OCI-LY7 (cell line): Measurements from ENCODE around the gene TTL. TPM values are rescaled to one million over a fixed set of nuclear protein-coding genes. Genes with fewer than 3 reads are reported as not detected.
"Not testable (repeated sequence)": the region's sequence is repeated elsewhere in the genome, so short reads cannot be mapped to it uniquely, and the experiment has no call there.

ENCODE experiments used
- Bru-seq: library from RNA; stranded (reverse); fragments of 400-500 nt; gene quantifications from one replicate; lab custom pipeline; 2021; lab: Mats Ljungman, UMichigan
- BruChase-seq, 2 experiments: library from RNA; stranded (reverse); fragments of 400-500 nt; gene quantifications; one replicate each; lab custom pipeline; 2021; lab: Mats Ljungman, UMichigan
- BruUV-seq: library from RNA; stranded (reverse); fragments of 400-500 nt; replicated peaks from 2 replicates; lab custom pipeline; 2021; lab: Mats Ljungman, UMichigan
- CTCF ChIA-PET: fragments of 300-600 bp; sonication (Branson Sonifier 250); formaldehyde crosslinking; loops from one replicate; lab custom pipeline; 2022; ENCODE audit warnings: antibody characterized with exemption; ENCODE audit not compliant: unreplicated experiment; lab: Charles Lee
- POLR2A ChIA-PET: fragments of 300-600 bp; sonication (Branson Sonifier 250); formaldehyde crosslinking; loops from one replicate; lab custom pipeline; 2022; ENCODE audit warnings: antibody characterized with exemption; lab: Charles Lee
- DNase-seq: peaks from one replicate; pipeline ENCODE4 v3.0.0-alpha.2; 2015; ENCODE audit warnings: low spot score
- H2AFZ ChIP-seq: fragments of 200-600 bp; sonication (generic), shearing (Covaris generic); 2 replicates; pipeline ENCODE4 v1.6.1; 2014; ENCODE audit warnings: mild to moderate bottlenecking, antibody characterized with exemption, low read length, moderate library complexity
- H3K27ac ChIP-seq: fragments of 200-600 bp; sonication (generic); 2 replicates; pipeline ENCODE4 v1.5.1; 2014; ENCODE audit warnings: mixed run types, low read depth, mild to moderate bottlenecking, moderate library complexity, low read length, inconsistent platforms; ENCODE audit not compliant: poor library complexity, severe bottlenecking
- H3K36me3 ChIP-seq: fragments of 200-600 bp; sonication (generic); 2 replicates; pipeline ENCODE4 v1.6.1; 2014; ENCODE audit warnings: mild to moderate bottlenecking, antibody characterized with exemption, low read length, moderate library complexity, mixed read lengths; ENCODE audit not compliant: insufficient read depth
- H3K4me1 ChIP-seq: fragments of 200-600 bp; sonication (generic); 2 replicates; pipeline ENCODE4 v1.5.1; 2014; ENCODE audit warnings: mild to moderate bottlenecking, low read length; ENCODE audit not compliant: insufficient read depth, poor library complexity, severe bottlenecking
- H3K4me2 ChIP-seq: fragments of 200-600 bp; sonication (generic); 2 replicates; pipeline ENCODE4 v1.6.1; 2014; ENCODE audit warnings: mild to moderate bottlenecking, low read length
- H3K4me3 ChIP-seq: fragments of 200-600 bp; sonication (generic); 2 replicates; pipeline ENCODE4 v1.5.1; 2014; ENCODE audit warnings: mild to moderate bottlenecking, low read depth, low read length; ENCODE audit not compliant: poor library complexity, severe bottlenecking
- H3K79me2 ChIP-seq: fragments of 200-600 bp; sonication (generic); 2 replicates; pipeline ENCODE4 v1.6.1; 2016; ENCODE audit warnings: low read depth, mild to moderate bottlenecking, low read length, moderate library complexity, mixed read lengths; ENCODE audit not compliant: insufficient read depth
- H3K9me2 ChIP-seq: fragments of 200-600 bp; sonication (generic); 2 replicates; pipeline ENCODE4 v1.6.1; 2016; ENCODE audit warnings: mild to moderate bottlenecking, low read length, mixed read lengths; ENCODE audit not compliant: insufficient read depth
- H3K9me3 ChIP-seq: fragments of 200-600 bp; sonication (generic); 2 replicates; pipeline ENCODE4 v1.6.1; 2014; ENCODE audit warnings: mild to moderate bottlenecking, mixed run types, low read length, mixed read lengths
- H4K20me1 ChIP-seq: fragments of 200-600 bp; sonication (generic); 2 replicates; pipeline ENCODE4 v1.6.1; 2014; ENCODE audit warnings: mild to moderate bottlenecking, antibody characterized with exemption, low read length, moderate library complexity, mixed read lengths; ENCODE audit not compliant: insufficient read depth
- CTCF ChIP-seq: fragments of 200-600 bp; sonication (generic); conservative IDR thresholded peaks from 2 replicates; pipeline ENCODE4 v1.5.1; 2014; ENCODE audit warnings: mild to moderate bottlenecking, antibody characterized with exemption, low read length, moderate library complexity, mixed read lengths
- EZH2phosphoT487 ChIP-seq: fragments of 200-600 bp; sonication (generic); IDR thresholded peaks from 2 replicates; pipeline ENCODE4 v1.6.1; 2018; ENCODE audit warnings: low read depth, borderline replicate concordance, mild to moderate bottlenecking, mixed run types, antibody characterized with exemption, low read length, moderate library complexity, mixed read lengths
- intact Hi-C: fragments of 100-400 bp; cut with micrococcal nuclease; formaldehyde crosslinking; loops from one replicate; pipeline ENCODE4 v1.10.0; 2022; ENCODE audit not compliant: unreplicated experiment
- long read RNA-seq: library from polyadenylated mRNA; stranded (forward); transcript quantifications from one replicate; pipeline ENCODE4 v2.0.0, GENCODE V29; 2022
- total RNA-seq, 2 experiments: library from RNA; depleted of rRNA in 1 of 2; stranded (reverse); fragments of >200 nt in 1 of 2; shearing (Covaris generic) in 1 of 2; gene quantifications; 2 replicates each; pipeline ENCODE4 v1.2.3, GENCODE V29; 2014 to 2022

Gene TTL
- total RNA-seq (2014; rRNA removed; shearing (Covaris generic)): 27.1 and 32.9 TPM in 2 replicates
- 45.1 and 48.7 TPM in 2 replicates for total RNA-seq (2022)
- percentile 76 among the genes with signal in this experiment for Bru-seq, nascent RNA
- BruChase-seq, experiment 1, labeled RNA remaining after a 6-hour chase: percentile 84 among the genes with signal in this experiment
- BruChase-seq, experiment 2, labeled RNA remaining after a 2-hour chase: percentile 84 among the genes with signal in this experiment
- long read RNA-seq, full-length matches to known transcripts: 23 of 179 reads
- long read RNA-seq, partial matches to known transcripts: 145 of 179 reads
- long read RNA-seq, other reads (novel, unspliced or antisense): 11 of 179 reads

GRCh38 chr2:112481528-112482233, at the start of gene TTL:
Gene TTL (plus strand): TSS chr2:112482156. CDS start chr2:112482345, 189 bp downstream.
- H3K9me2 ChIP-seq: no peaks in the 10 kb centered on the region
- peak within 1 kb of the TSS; percentile 89 for H3K27ac ChIP-seq
- H2AFZ ChIP-seq: peak within 1 kb of the TSS; percentile 96
- TF ChIP-seq EZH2phosphoT487 (no peak), CTCF (no peak)
- H3K36me3 ChIP-seq: peaks cover 26% of the 10 kb centered on the region
- ChIA-PET POLR2A (interaction anchor here (0.6 to 1.1 kb wide), 2 partner anchors 78 to 156 kb away, joined by 3 read pairs; no protein-coding TSS in a partner anchor), CTCF (no interaction called here)
- peak; percentile 86 for DNase-seq
- peaks cover 28% of the 10 kb centered on the region; the same call in 1 of the 2 replicates for H3K79me2 ChIP-seq
- peaks cover 5% of the 10 kb centered on the region; the same call in 1 of the 2 replicates for H4K20me1 ChIP-seq
- BruUV-seq: TSS peak; percentile 96
- peak within 1 kb of the TSS; percentile 99 for H3K4me3 ChIP-seq
- H3K4me2 ChIP-seq: peak within 1 kb of the TSS; percentile 96
- H3K9me3 ChIP-seq: no peaks in the 10 kb centered on the region
- intact Hi-C loops: loop anchor here (1.0 to 5.0 kb wide), 8 partner anchors 62 to 599 kb away; partner anchors contain the start of genes ANAPC1, CHCHD5, SLC20A1 and TMEM87B
- H3K4me1 ChIP-seq: peaks cover 19% of the 10 kb centered on the region

GRCh38 chr2:112432390-112432734, 49.6 kb upstream of the TTL start:
- CTCF ChIA-PET, DNase-seq, H3K27ac ChIP-seq, H3K4me2 ChIP-seq, H3K9me3 ChIP-seq, intact Hi-C loops, BruUV-seq, H3K4me3 ChIP-seq, H3K79me2 ChIP-seq, H3K4me1 ChIP-seq, H3K36me3 ChIP-seq, POLR2A ChIA-PET, H4K20me1 ChIP-seq, H2AFZ ChIP-seq, H3K9me2 ChIP-seq: not testable (repeated sequence)

- POLR2A ChIA-PET, H3K79me2 ChIP-seq, BruUV-seq, H3K9me3 ChIP-seq, H3K9me2 ChIP-seq, H3K4me3 ChIP-seq, H3K27ac ChIP-seq, H3K4me2 ChIP-seq, H2AFZ ChIP-seq, H3K36me3 ChIP-seq, CTCF ChIA-PET, DNase-seq, H3K4me1 ChIP-seq, intact Hi-C loops, H4K20me1 ChIP-seq: not testable (repeated sequence)
Measured at GRCh38 chr2:112432735-112433479, 49.0 kb upstream of the TTL start.
